ENCODE data around the gene TAP1.

The TAP1 gene

GRCh38 chr6:32854376-32855178 lies 1.1 kb upstream of the TAP1 start:
- Histone ChIP-seq H2BK12ac (ENCODE audit: low read length) (no peak overlapping the region), H2AK5ac (ENCODE audit: low read length) (no peak overlapping the region), H2BK5ac (ENCODE audit: low read depth, low read length, poor library complexity) (no peak overlapping the region), H3K79me1 (ENCODE audit: low read length) (no peaks in the 10 kb centered on the region), H3K4me2 (ENCODE audit: low read length) (peak overlapping the region; percentile 85), H3K36me3 (ENCODE audit: control insufficient read depth in 1 of 2, insufficient read depth in 2 of 2, low read length in 2 of 2) (no peaks in the 10 kb centered on the region), H3K27ac (ENCODE audit: low read depth, low read length) (no peak overlapping the region), H3K79me2 (ENCODE audit: control insufficient read depth, insufficient read depth, low read length, poor library complexity) (no peaks in the 10 kb centered on the region), H3K4me1 (ENCODE audit: control insufficient read depth in 1 of 2, insufficient read depth in 2 of 2, low read length in 2 of 2) (peaks cover 17 to 20% of the 10 kb centered on the region in 2 experiments), H3K4ac (ENCODE audit: low read depth, low read length) (no peak overlapping the region), H3K4me3 (ENCODE audit: low read depth, low read length) (no peak overlapping the region), H3K9ac (ENCODE audit: low read length) (no peak overlapping the region), H2BK120ac (ENCODE audit: insufficient read depth, low read length, poor library complexity) (no peak overlapping the region), H2AFZ (ENCODE audit: insufficient read depth, low read length, poor library complexity) (no peak overlapping the region), H3K23ac (ENCODE audit: low read length) (no peak overlapping the region), H3K27me3 (ENCODE audit: insufficient read depth, low read length) (peaks cover 43% of the 10 kb centered on the region), H3K18ac (ENCODE audit: low read length) (no peak overlapping the region), H3K14ac (ENCODE audit: low read length) (no peak overlapping the region), H4K12ac (ENCODE audit: low read depth, low read length) (no peak overlapping the region), H4K91ac (ENCODE audit: low read depth, low read length) (no peak overlapping the region), H3K9me3 (ENCODE audit: insufficient read depth, low read depth, low read length) (peaks cover 5% of the 10 kb centered on the region), H4K8ac (ENCODE audit: low read depth, low read length) (no peak overlapping the region)
- no CpG with 5 or more reads among the region's 24 CpGs for WGBS (ENCODE audit: extremely low coverage, insufficient coverage, insufficient read length)
- peak in 1 of 2 donors; percentile 18 for DNase-seq

DNA sequence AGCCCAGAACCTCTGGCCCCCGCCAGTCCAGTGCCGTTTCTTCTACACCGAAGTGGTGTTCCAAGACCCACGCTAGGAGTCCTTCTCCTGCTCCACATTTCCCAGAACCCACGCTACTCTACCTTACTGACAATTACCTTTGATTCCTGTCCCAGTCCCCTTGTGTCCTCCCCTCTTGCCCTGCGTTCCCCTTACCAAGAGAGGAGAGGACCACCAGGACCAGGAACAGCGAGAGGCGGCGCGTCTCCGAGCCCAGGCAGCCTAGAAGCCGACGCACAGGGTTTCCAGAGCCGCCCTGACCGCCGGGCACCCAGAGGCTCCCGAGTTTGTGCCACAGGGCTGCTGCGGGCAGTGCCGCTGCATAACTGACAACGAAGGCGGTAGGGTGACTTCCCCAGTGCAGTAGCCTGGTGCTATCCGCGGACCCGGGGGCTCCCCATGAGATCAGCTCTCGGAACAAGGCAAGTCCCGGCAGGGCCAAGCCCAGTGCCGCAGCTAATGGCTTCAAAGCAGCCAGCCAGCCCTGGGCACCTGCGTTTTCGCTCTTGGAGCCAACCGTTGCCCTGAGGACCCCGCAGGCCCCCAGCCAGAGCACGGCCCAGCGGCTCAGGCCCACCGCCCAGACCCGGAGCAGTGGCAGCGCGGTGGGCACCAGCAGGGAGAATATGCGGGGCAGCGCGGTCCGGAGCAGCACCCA lies 512 bp downstream of the TAP1 start:
- Histone ChIP-seq H3K14ac (ENCODE audit: low read length) (no peak overlapping the region), H3K27me3 (ENCODE audit: insufficient read depth, low read length) (peaks cover 41% of the 10 kb centered on the region), H3K4me3 (ENCODE audit: low read depth, low read length) (peak overlapping the region; percentile 61), H2AFZ (ENCODE audit: insufficient read depth, low read length, poor library complexity) (peak overlapping the region; percentile 8), H2BK12ac (ENCODE audit: low read length) (no peak overlapping the region), H3K18ac (ENCODE audit: low read length) (no peak overlapping the region), H2BK120ac (ENCODE audit: insufficient read depth, low read length, poor library complexity) (no peak overlapping the region), H2AK5ac (ENCODE audit: low read length) (no peak overlapping the region), H2BK5ac (ENCODE audit: low read depth, low read length, poor library complexity) (no peak overlapping the region), H4K91ac (ENCODE audit: low read depth, low read length) (no peak overlapping the region), H3K36me3 (ENCODE audit: control insufficient read depth in 1 of 2, insufficient read depth in 2 of 2, low read length in 2 of 2) (no peaks in the 10 kb centered on the region), H3K27ac (ENCODE audit: low read depth, low read length) (no peak overlapping the region), H3K79me1 (ENCODE audit: low read length) (no peaks in the 10 kb centered on the region), H4K12ac (ENCODE audit: low read depth, low read length) (no peak overlapping the region), H3K79me2 (ENCODE audit: control insufficient read depth, insufficient read depth, low read length, poor library complexity) (no peaks in the 10 kb centered on the region), H3K4me1 (ENCODE audit: control insufficient read depth in 1 of 2, insufficient read depth in 2 of 2, low read length in 2 of 2) (peaks cover 17 to 20% of the 10 kb centered on the region in 2 experiments), H3K4me2 (ENCODE audit: low read length) (peak overlapping the region; percentile 85), H3K9me3 (ENCODE audit: insufficient read depth, low read depth, low read length) (peaks cover 5% of the 10 kb centered on the region), H3K4ac (ENCODE audit: low read depth, low read length) (no peak overlapping the region), H3K9ac (ENCODE audit: low read length) (no peak overlapping the region), H3K23ac (ENCODE audit: low read length) (no peak overlapping the region), H4K8ac (ENCODE audit: low read depth, low read length) (no peak overlapping the region)
- WGBS (ENCODE audit: extremely low coverage, insufficient coverage, insufficient read length), result no CpG with 5 or more reads among the region's 41 CpGs
- peak; percentile 38 to 55 for DNase-seq

GRCh38 chr6:32852018-32852843 lies 1.3 kb downstream of the TAP1 start:
- Histone ChIP-seq H3K27me3 (ENCODE audit: insufficient read depth, low read length) (peaks cover 37% of the 10 kb centered on the region), H4K12ac (ENCODE audit: low read depth, low read length) (no peak overlapping the region), H3K14ac (ENCODE audit: low read length) (no peak overlapping the region), H3K4me1 (ENCODE audit: control insufficient read depth in 1 of 2, insufficient read depth in 2 of 2, low read length in 2 of 2) (peaks cover 17 to 20% of the 10 kb centered on the region in 2 experiments), H3K4ac (ENCODE audit: low read depth, low read length) (no peak overlapping the region), H3K4me2 (ENCODE audit: low read length) (no peak overlapping the region), H3K36me3 (ENCODE audit: control insufficient read depth in 1 of 2, insufficient read depth in 2 of 2, low read length in 2 of 2) (no peaks in the 10 kb centered on the region), H3K23ac (ENCODE audit: low read length) (no peak overlapping the region), H3K18ac (ENCODE audit: low read length) (no peak overlapping the region), H3K27ac (ENCODE audit: low read depth, low read length) (no peak overlapping the region), H3K9me3 (ENCODE audit: insufficient read depth, low read depth, low read length) (peaks cover 4% of the 10 kb centered on the region), H2BK5ac (ENCODE audit: low read depth, low read length, poor library complexity) (no peak overlapping the region), H3K9ac (ENCODE audit: low read length) (no peak overlapping the region), H3K79me2 (ENCODE audit: control insufficient read depth, insufficient read depth, low read length, poor library complexity) (no peaks in the 10 kb centered on the region), H2AK5ac (ENCODE audit: low read length) (no peak overlapping the region), H4K91ac (ENCODE audit: low read depth, low read length) (no peak overlapping the region), H3K79me1 (ENCODE audit: low read length) (no peaks in the 10 kb centered on the region), H3K4me3 (ENCODE audit: low read depth, low read length) (peak overlapping the region; percentile 40), H2BK120ac (ENCODE audit: insufficient read depth, low read length, poor library complexity) (no peak overlapping the region), H2BK12ac (ENCODE audit: low read length) (no peak overlapping the region), H4K8ac (ENCODE audit: low read depth, low read length) (no peak overlapping the region), H2AFZ (ENCODE audit: insufficient read depth, low read length, poor library complexity) (no peak overlapping the region)
- peak; percentile 52 to 76 for DNase-seq
- WGBS (ENCODE audit: extremely low coverage, insufficient coverage, insufficient read length), result 100% methylated on average over 1 of the region's 23 CpGs

GRCh38 chr6:32851025-32851424 lies 2.5 kb downstream of the TAP1 start:
- Histone ChIP-seq H3K27ac (ENCODE audit: low read depth, low read length) (no peak overlapping the region), H4K8ac (ENCODE audit: low read depth, low read length) (no peak overlapping the region), H2BK5ac (ENCODE audit: low read depth, low read length, poor library complexity) (no peak overlapping the region), H2BK12ac (ENCODE audit: low read length) (no peak overlapping the region), H3K79me2 (ENCODE audit: control insufficient read depth, insufficient read depth, low read length, poor library complexity) (no peaks in the 10 kb centered on the region), H3K4me3 (ENCODE audit: low read depth, low read length) (no peak overlapping the region), H3K36me3 (ENCODE audit: control insufficient read depth in 1 of 2, insufficient read depth in 2 of 2, low read length in 2 of 2) (no peaks in the 10 kb centered on the region), H3K4me2 (ENCODE audit: low read length) (no peak overlapping the region), H4K91ac (ENCODE audit: low read depth, low read length) (no peak overlapping the region), H3K4me1 (ENCODE audit: control insufficient read depth in 1 of 2, insufficient read depth in 2 of 2, low read length in 2 of 2) (peaks cover 17 to 20% of the 10 kb centered on the region in 2 experiments), H3K9me3 (ENCODE audit: insufficient read depth, low read depth, low read length) (peaks cover 2% of the 10 kb centered on the region), H2AK5ac (ENCODE audit: low read length) (no peak overlapping the region), H3K18ac (ENCODE audit: low read length) (no peak overlapping the region), H3K4ac (ENCODE audit: low read depth, low read length) (no peak overlapping the region), H3K14ac (ENCODE audit: low read length) (no peak overlapping the region), H2AFZ (ENCODE audit: insufficient read depth, low read length, poor library complexity) (no peak overlapping the region), H3K79me1 (ENCODE audit: low read length) (no peaks in the 10 kb centered on the region), H2BK120ac (ENCODE audit: insufficient read depth, low read length, poor library complexity) (no peak overlapping the region), H3K27me3 (ENCODE audit: insufficient read depth, low read length) (peaks cover 33% of the 10 kb centered on the region), H4K12ac (ENCODE audit: low read depth, low read length) (no peak overlapping the region), H3K9ac (ENCODE audit: low read length) (no peak overlapping the region), H3K23ac (ENCODE audit: low read length) (peak overlapping the region; percentile 41)
- DNase-seq, result no peak
- no CpG with 5 or more reads among the region's 4 CpGs for WGBS (ENCODE audit: extremely low coverage, insufficient coverage, insufficient read length)

Data from trophoblast cell (in vitro differentiated cells and primary cell).